ENCODE results near the gene UBE2J2.

The UBE2J2 gene

DNA sequence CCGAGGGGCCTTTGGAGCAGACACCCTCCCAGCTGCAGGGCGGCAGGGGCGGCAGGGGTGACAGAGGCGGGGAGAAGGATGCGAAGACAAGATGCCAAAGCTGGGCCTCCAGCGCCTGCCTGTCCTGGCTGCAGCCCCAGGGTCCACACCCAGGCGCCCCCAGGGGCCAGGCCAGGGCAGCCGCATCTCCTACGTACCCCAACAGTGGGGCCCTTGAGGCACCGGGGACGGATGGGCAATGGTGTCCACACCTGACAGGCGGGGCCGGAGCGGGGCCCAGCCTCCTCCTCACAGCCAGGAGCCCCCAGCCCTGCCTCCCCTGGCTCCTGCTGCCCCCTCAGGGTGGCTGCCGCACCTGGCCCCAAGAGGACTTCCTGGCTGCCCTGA lies 34.4 kb downstream of the UBE2J2 start:
- DNase-seq: no peak

DNA sequence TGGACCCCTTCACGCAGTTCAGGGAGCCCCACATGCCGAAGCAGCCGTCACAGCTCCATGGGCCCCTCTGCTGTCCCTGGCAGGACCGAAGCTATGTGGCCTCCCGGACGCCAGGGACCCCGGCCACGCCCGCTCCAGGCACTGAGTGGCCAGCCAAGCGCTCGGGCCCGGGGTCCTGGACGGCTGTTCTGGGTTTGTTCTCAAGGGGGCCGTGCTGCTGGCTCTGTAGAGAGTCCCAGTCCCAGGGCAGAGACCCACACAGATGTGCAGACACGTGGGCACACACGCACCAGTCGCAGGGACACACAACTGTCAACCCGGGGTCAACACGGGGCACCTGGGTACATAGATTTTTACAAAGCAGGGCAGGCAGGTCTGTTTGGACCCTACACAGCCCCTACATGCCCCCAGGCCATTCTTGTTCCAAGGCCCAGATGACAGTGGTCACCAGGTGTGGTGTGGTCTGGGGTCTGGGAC lies 34.9 kb downstream of the UBE2J2 start:
- DNase-seq: no peak

DNA sequence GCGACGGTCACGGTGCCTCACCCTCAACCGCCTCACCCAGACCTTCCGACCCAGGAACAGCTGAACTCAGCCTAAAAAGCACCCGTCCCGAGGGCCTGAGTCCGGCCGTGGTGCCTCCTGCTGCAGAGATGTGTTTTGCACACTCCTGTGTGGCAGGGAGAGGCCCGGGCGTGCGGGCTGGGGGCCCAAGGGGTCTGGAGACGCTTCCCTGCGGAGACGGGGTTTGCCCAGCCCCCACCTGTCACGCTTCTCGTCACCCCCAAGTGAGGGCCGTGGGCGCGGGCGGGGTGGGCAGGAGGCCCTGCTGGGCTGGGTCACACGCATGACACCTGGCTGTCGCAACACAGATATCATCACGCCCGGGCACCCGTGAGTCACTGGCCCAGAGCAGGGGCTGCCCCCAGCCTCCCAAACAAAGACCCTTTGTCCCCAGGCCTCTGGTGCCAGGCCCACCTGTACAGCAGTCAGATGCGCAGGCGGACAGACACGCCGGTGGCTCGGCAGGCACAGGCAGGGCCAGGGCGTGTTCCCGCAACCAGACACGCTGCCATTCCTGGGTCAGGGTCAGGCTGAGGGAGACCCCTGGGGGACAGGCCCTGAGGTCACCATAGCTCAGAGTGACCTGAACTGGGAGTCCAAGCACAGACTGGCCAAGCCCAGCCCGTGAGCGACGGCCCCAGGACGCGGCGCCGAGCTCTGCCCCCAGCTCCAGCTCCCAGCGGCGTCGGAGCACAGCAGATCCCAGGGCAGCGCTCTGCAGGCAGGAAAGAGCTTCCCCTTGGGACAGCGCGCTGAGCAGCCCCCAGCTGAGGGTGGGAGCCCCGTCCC lies 35.6 kb downstream of the UBE2J2 start:
- peak; percentile 48 for DNase-seq

- no peak for DNase-seq
Measured at GRCh38 chr1:1236945-1237873, 36.4 kb downstream of the UBE2J2 start.

DNA sequence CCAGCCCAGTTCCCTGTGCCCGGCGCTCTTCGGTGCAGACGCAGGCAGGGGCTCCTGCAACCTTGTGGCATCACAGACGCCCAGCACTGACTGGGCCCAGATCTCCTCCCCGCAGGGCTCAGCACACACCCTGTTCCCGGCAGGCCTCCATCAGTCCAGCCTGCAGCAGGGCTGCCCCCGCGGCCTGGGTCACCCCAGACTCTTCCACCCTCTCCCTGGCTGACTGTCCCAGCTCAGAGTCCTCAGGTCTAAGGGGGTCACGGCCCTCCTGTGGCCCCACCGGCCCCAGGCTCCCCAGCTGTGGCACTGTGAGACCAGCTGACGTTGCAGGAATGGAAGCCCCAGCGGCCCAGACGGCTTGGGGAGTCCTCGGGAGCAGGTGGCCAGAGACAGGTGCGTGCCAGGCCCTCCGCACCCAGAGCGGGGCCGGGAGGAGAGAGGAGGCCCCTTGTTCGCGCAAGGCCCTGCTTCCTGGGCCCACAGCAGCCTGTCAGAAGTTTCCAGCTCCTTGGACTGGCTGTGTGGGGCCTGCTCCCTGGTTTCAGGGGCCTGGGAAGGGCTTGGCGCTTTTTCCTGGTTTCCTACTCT lies 37.4 kb downstream of the UBE2J2 start:
- no peak for DNase-seq

DNA sequence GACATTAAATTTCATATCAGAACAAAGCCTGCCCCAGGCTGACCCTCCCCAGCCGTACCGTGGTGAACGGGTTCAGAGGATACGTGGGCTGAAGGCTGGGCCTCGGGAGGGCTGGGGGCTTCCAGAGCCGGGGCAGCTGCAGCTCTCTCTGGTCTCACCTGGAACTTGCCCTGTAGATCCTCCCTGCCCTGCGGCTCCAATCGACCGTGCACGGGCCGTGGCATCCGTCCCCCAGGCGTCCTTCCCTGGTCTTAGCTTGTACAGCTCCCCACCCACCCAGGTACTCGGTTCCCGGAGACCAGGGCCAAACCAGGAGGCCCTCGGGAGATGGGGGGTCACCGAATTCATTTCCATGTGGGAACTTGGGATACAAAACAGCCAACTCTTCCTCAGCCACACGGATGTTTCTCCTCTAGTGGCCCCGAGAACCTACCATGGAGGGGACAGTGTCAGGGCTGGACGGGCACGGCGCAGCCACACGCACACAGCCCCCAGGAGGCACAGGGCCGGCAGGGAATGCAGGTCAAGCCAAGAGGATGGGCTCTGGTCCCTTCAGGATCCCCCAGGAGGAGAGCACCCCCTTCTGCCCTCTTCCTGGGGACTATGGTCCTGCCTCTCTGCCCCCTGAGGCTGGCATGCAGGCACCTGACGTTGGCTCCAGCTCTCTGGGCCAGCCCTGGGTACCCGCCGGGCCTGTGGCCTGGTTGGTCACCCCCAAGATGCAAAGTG lies 38.5 kb downstream of the UBE2J2 start:
- DNase-seq: no peak

- no peak for DNase-seq
Measured at GRCh38 chr1:1234180-1234808, 39.4 kb downstream of the UBE2J2 start.

DNA sequence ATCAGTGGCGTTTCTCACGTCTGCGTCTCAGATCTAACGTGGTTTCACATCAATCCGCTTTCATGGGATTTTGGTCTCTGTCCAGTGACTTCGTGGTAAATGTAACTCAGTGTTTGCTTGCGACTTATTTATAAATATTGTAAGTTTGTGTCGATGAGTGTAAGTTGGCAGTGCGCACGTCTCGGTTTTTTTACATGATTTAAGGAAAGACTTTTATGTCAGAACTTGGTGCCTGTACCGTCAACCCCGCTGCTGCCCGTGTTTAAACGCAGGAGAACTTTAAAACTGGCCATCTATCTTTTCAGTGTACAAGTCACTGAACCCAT lies 40.1 kb downstream of the UBE2J2 start:
- DNase-seq: no peak

DNA sequence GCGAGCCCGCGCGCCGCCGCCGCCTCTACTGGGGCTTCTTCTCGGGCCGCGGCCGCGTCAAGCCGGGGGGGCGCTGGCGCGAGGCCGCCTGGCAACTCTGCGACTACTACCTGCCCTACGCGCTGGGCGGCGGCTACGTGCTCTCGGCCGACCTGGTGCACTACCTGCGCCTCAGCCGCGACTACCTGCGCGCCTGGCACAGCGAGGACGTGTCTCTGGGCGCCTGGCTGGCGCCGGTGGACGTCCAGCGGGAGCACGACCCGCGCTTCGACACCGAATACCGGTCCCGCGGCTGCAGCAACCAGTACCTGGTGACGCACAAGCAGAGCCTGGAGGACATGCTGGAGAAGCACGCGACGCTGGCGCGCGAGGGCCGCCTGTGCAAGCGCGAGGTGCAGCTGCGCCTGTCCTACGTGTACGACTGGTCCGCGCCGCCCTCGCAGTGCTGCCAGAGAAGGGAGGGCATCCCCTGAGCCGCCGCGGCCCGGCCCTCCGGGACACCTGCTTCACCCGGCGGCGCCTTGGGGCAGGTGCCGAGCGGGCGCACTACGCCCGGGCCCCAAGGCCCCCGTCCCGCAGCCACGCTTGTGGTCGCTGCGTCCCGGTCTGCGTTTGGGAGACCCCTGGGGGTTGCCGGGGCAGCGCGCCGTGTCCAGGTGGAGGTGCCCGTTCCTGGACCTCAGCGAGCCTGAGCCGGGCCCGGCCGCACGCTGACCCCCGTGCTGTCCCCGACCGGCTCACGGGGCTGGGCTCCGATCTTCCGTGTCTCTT lies 40.7 kb downstream of the UBE2J2 start:
- no peak for DNase-seq

GRCh38 chr1:1232208-1232795 lies 41.4 kb downstream of the UBE2J2 start, which contains the start of gene B3GALT6:
Gene B3GALT6, plus strand, starts transcription at chr1:1232237. Its CDS starts 42 bp downstream, at chr1:1232279.
- DNase-seq: no peak

DNA sequence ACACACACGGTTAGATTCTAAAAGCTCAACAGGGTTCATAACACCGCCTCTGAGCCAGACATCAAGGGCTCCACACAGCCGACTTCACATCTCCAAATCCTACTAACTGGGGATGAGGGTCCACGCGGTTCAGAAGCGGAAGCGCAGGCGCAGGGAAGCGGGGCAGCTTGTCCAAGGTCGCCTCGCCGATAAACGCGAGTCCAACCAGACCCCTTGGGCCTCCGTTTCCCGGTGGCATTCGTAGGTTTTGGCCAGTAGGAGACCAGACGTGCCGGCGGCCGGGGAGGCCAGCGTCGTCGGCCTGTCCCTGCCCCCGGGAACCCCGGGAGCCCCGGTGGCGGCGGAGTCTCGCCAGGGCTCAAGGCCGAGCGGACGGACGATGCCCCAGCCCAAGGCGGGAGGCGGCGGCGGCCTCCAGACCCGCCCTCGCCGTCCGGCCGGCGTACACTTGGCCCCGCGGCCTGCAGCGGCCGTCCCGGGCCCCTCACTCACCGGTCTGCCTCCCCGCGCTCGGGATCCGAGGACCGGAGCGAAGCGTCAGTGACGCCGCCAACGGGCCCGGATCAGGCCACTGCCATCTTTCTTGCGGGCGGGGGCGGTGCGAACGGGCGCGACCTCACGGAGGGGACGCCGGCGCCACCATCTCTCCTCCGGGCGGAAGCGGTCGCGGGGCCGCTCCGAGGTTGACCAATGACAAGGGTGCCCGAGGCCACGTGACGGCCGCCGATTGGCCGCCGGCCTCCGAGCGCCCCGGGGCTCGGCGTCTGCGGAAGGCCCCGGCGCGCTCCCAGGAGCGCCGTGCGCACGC lies 42.0 kb downstream of the UBE2J2 start, which contains the start of gene SDF4:
Gene SDF4 (minus strand): TSS at position 602 of the 808 bp plus-strand sequence. CDS start 3,229 bp downstream, outside the sequence.
- DNase-seq: peak; percentile 97

- DNase-seq: no peak
Measured at GRCh38 chr1:1230656-1231399, 42.8 kb downstream of the UBE2J2 start.

- DNase-seq: no peak
Measured at GRCh38 chr1:1229770-1230169, 43.9 kb downstream of the UBE2J2 start.

GRCh38 chr1:1228596-1229321 lies 44.9 kb downstream of the UBE2J2 start:
- no peak for DNase-seq

DNA sequence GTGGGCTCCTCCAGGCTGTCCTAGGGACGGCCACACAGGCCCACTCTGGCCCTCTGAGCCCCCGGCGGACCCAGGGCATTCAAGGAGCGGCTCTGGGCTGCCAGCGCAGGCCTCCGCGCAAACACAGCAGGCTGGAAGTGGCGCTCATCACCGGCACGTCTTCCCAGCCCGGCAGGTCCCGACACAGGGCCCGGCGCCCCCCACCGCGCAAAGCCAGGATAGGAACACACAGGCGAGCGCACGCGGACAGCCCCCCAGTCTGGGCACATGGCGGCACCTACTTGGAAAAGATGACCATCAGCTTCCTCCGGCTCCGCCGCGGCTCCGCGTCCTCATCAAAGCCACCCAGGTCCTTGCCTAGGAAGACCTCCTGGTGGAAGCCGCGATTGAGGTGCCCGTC lies 45.5 kb downstream of the UBE2J2 start:
- DNase-seq: no peak

- no peak for DNase-seq
Measured at GRCh38 chr1:1227386-1227785, 46.3 kb downstream of the UBE2J2 start.

- no peak for DNase-seq
Measured at GRCh38 chr1:1226566-1227362, 46.9 kb downstream of the UBE2J2 start.

- no peak for DNase-seq
Measured at GRCh38 chr1:1225913-1226312, 47.7 kb downstream of the UBE2J2 start.

Data from stimulated activated CD8-positive, alpha-beta memory T cell treated with anti-CD3 and anti-CD28 coated beads, Interleukin-4, amount 100 ng/mL, for 48 hours (primary cell).